HG02870 (cell line): ENCODE results near the gene KATNB1.
A peak's percentile ranks its signal among the peaks of the same experiment; 100 is the strongest.
"Not testable (repeated sequence)": the region's sequence is repeated elsewhere in the genome, so short reads cannot be mapped to it uniquely, and the experiment has no call there.

Experiments
- ATAC-seq: cut with Tn5 transposase; IDR thresholded peaks from one replicate; pipeline ENCODE4 v1.9.1; 2021; ENCODE audit warnings: mild to moderate bottlenecking, moderate library complexity; ENCODE audit not compliant: unreplicated experiment

KATNB1 gene

DNA sequence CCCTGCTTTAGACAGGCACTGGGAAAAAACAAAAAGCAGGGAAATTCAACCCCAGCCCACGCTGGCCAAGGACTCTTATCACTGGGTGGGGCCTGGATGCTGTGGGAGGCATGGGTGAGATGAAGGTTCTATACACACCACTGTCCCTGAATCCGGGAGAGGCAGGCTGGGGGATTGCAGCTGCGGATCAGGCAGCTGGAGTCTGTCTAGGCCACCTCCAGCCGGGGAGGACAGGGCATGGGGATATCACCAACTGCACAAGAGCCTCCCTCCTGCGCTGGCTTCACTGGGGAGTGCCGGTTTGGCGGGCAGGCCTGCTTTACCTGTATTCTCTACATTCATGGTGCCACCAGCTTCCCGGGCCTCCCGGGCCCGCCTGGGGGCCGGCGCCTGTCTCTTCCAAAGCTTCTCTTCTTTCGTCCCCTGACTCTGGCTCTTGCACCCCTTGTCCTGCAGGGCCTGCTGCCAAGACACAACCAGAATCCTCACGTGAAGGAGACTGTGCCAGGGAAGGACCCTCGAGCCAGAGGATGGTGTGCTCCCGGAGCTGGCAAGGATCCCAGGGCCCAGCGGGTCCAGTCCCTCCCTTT is 52.8 kb downstream of the KATNB1 start:
- no peak for ATAC-seq

DNA sequence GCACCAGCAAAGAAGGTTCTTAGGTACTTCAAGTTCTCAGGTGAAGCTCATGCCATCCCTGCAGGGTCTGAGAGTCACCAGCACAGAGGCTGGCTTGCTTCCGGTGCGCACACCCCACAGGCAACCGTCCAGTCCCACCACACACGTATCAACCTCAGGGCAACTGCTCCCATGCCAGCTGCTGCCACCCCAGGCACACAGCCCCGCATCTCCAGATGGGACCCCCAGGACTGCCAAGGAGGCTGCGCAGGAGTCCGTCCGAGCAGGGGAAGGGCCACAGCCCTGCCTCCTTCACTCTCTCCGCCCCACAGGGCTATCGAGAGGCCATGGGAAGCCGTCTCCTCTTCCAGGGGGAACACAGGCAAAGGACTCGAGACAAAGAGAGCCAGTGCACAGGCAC is 53.4 kb downstream of the KATNB1 start:
- ATAC-seq, result no peak

DNA sequence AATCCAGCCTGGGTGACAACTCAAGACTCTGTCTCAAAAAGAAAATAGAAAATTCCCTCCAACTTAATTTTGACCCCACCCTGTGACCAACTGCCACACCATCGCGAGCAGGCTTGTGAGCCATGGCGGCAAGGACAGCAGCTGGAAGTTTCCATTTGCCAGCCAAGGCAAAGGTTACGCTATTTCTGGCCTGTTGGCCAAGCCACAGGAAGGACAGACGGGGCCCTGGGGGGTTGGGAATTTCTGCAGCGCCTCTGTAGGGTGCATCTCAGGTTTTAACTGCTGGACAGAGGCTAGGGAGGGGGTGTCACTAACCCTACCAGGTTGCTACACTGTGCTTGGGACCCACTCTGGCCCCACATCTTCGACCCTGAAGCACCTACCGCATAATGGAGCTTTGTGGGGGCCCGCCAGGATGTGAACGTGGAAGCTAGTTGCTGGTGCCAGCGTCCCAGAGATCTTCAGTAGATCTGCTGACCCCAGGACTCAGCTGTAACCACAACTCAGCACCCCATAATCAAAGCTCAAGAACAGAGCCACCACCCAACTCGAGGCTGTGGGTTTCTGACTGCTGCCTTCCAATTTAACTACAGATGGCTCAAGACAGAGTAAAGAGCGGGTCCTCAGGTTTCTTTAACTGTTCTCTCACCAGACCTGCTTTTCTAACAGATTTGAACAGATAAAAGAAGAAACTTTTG is 55.8 kb downstream of the KATNB1 start:
- no peak for ATAC-seq

DNA sequence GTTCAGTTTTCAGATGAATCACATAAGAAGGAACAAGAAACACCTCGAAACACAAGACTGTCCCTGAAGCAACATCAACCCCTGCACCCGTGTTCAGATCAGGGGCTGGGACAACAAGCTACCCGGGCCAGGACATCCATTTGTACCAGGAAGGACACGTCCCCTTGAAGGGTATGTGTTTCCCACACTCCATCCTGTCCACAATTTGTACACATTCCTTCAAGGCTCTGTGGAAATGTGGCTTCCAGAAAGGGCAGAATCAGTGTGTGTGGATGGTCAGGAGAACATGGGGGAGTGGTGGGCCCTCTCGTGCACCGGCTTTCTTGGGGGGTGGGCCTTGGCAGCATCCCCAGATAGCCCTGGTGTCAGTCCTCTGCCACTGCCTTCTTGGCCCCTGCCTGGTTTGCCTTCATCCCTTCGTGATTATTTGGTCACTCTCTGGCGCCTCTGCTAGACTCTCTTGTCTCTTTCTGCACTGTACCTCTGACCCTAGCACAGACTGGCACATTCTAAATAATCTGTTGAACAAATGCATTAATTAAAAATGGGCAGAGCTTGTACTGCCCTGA is 56.4 kb downstream of the KATNB1 start:
- ATAC-seq, result no peak

DNA sequence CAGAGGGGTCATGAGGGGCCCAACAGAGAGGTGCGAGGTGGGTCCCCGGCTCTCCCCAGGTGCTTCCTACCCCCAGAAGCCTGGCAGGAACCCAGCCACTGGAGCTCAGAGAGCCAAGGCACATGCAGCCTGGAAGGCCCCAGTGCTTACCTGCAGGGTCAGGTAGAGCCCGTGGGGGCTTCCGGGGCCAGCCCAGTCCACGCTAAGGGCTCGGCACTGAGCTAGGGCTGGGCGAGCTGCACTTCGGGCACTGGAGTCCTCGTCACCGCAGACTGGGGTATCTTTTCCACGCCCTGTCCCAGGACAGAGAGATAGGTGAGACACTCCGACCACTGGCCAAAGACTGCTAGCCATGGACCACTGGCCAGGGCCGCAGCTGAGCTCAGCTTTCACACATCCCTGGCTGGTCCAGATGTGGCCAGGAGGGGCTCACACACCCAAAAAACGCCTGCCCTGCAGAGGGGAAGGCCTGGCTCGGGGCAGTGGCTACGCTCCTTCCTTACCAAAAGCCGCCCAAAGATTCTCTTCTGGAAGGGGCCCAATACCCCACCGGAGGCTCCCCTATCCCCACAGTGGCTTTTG is 59.4 kb downstream of the KATNB1 start:
- no peak for ATAC-seq

DNA sequence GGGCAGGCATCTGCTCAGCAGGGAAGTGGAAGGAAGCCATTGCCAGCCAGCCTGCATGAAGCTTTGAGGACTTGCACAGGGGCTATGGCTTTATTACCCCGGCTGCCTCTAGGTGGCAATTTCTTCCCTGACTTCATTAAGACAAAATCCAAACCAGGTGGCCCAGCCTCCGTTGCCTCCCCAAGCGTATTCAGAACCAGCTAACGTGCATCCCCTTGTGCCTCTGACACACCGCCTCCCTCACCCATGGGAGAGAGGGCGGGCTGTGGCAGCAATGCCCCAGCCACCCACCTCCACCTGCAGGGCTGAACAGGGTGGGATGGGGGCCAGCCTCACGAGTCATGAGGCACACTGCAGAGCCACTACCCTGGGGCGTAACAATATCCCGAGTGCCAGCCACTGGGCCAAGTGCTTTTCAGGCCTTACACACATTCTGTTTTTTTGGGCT is 59.9 kb downstream of the KATNB1 start:
- peak; percentile 65 for ATAC-seq

DNA sequence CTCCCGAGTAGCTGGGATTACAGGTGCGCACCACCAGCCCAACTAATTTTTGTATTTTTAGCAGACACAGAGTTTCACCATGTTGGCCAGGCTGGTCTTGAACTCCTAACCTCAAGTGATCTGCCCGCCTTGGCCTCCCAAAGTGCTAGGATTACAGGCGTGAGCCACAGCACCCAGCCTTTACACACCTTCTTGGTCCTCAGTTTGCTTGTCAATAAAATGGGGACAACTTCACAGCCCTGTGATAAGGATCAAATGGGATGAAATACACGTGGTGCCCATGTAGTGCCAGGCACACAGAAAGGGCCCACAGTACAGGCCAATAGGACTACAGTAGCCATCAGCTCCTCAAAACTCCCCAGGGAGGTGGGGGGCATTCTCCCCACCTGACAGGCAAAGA is 60.4 kb downstream of the KATNB1 start:
- not testable (repeated sequence) for ATAC-seq

DNA sequence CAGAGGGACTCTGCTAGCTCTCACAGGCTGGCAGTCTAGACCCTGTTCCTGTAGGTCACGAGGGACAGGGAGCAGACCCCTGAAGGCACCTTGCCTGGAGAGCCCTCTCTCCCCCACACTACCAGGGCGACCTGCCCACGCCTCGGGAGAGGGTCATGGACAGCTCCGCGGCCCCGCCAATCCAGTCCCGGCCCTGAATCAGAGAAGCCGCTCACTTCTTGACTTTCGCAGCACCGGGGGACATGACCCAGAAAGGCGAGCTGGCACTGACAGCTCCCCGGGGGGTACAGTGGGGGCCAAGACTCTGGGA is 61.6 kb downstream of the KATNB1 start:
- ATAC-seq, result no peak

DNA sequence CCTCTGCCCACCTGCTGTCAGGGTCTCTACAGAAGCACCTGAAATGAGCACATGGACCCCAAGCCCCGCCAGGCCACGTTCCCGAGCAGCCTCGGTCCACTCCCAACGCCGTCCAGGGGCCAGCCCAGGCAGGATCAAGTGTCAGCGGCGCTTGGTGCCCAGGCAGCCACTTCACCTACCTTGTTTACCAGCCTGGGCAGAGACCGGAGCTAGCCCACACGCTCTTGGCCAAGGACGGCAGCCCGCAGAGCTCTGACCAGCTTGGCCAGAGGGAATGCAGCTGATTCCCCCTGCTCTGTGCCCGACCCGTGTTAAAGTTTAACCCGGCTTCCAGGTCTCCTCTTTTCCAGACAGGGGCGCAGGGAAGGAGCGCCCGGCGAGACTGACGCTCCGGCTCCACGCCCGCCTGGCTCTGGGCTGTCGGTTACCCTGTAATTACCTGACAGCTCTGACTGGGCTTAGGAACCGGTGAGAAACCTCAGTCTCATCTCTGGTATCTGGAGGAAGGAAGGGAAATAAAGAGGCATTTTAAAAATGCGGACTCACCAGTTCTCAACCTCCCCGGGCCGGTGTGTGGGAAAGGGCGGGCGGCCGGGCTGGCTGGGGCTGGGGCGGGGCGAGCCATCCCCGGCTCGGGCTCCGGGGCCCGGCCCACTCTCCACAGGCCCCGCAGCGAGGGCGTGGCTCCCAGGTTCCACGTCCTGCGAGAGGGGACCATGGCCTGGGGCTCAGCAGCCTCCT is 62.1 kb downstream of the KATNB1 start:
- no peak for ATAC-seq

DNA sequence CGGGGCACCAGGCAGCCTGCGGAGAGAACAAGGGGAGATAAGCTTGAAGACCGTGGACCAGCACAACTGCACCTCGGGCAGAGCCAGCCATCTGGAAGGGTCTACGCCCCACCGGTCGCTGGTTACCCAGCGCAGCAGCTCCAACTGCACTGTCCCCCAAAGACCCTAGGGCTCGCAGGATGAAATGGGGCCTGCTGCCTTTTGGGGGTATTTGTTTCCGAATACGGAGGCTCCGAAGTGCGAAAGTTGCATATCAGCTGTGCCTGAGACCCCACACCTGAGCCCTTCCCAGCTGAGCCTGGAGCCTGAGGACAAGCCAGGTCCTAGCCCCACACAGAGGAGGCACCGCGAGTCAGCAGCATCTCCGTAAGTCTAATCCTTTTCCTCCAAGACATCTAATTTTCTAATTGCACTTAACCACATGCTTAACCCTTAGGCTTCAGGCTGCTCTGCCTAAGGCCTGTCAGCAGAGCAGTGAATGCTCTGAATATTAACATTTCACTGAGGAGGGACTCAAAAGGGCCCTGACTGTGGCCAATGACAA is 62.8 kb downstream of the KATNB1 start:
- ATAC-seq, result no peak

DNA sequence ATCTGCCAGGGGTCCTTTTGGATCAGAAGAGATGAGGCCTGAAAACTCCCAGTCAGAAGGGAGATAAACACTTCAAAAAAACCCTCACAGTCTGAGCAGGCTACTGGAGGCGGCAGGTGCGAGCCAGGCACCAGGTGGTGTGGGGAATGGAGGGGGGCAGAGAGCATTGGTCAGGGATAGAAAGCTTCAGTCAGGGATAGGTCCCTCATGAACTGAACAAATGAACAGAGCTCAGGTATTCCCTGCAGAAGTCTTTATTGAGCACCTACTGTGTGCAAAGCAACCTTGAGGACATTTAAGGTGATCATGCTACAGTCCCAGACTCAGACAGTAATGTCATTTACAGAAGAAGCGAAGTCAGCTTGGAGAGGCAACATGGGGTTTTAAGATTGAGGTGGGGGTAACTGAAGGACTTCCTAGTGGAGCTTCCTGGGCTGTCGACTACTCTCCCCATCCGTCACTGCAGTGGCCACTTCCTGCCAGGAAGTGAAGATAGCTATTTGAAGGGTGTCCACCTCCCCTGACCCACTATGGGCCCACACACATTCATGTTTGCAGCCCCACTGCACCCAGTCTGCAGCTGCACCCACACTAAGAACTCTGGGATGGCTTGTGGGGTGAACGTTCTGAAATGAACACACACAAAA is 63.5 kb downstream of the KATNB1 start:
- no peak for ATAC-seq

DNA sequence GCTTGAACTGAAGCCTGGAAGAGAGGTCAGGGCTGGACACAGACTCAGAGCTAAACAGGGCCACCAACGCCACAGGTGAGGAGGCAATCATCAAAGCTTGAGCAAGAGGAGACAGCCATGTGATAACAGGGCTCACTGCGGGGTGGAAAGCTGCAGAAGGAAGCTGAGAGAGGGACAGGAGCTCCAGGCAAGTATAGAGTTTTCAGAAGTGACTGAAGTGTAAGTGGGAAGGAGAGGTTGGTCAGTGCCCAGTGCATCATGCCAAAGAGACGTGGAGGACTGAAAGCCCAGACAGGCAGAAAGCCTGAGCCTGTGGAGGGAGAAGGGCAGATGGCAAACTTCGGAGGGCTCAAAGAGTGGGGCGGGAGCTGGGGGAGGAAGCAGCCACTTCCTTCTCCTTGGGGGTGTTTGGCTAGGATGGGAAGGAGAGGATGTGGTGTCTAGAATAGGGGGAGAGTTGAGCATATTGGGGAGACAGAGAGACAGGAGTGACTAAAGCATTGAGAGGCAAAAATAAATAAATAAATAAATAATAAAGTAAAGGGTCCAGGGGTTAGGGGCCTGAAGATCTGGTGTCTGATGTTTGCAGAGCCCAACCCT is 64.1 kb downstream of the KATNB1 start:
- ATAC-seq, result no peak

DNA sequence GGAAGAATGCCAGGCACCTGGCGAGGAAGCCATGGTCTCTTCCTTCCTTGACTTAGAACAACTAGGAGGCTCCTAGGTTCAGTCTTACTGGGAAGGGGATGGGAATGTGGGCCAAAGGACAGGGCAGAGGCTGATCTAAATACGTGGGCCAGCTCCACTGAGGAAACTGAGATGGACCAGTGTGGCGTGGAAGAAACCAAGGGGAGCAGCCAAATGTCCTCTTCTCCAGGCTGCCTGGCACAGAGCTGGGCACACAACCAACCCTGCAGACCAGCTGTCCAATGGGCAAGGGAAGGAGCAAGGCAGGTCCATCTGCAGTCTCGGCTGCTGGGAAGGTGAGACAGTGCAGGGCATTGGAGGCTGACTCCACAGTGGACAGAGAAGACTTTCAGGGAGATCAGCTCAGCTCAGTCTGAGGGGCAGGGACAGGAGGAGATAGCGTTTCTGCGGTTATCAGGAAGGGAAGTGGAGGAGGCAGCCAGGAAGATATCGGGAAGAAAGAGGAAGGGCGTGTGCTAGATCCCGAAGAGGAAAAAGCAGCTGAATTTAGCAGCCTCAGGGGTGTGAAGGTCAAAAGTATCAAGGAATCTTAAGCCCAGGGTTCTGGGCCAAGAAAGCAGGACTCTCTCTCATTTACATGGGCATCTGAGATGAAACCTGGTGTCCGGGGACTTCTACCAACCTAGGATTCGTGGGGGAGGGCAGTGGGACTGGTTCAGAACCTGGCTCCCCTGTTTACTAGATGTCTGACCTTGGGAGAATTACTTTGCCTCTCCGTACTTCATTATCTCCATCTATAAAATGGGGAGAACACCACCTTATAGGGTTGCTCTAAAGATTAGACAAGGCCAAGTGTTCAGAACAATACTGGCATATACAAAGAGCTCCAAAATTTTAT is 64.9 kb downstream of the KATNB1 start:
- ATAC-seq, result no peak

DNA sequence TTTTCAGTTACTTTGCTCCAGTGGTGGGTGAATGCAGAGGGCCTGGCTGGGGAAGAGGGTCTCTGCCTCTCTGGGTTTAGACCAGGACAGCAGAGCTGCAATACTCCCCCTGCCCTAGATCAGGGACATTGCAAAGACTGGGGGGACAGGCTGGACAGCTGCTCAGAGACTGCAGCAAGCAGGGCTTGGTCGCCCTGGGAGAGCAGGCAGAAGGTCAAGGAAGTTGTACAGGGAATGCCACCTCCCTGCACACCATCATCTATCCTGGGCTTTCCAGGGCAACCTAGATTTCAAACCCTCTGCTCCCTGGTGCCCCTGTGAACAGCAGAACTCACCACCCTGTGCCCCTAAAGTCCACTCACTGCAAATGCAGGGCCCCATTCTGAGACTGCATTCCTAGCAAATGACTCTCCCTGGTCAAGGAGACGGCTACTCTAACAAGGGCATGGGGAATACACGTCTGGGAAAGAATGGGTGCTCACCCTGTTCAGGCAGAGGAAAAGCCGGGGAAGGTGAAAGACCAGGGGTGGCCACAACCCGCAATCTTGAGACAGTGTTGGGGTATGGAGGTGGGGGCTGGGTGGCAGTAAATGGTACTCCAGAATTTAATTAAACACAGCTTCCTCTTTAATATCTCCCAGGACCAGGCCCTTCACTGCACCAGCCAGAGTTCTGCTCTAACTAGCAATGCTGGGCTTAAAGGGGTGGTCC is 65.7 kb downstream of the KATNB1 start:
- ATAC-seq, result no peak

DNA sequence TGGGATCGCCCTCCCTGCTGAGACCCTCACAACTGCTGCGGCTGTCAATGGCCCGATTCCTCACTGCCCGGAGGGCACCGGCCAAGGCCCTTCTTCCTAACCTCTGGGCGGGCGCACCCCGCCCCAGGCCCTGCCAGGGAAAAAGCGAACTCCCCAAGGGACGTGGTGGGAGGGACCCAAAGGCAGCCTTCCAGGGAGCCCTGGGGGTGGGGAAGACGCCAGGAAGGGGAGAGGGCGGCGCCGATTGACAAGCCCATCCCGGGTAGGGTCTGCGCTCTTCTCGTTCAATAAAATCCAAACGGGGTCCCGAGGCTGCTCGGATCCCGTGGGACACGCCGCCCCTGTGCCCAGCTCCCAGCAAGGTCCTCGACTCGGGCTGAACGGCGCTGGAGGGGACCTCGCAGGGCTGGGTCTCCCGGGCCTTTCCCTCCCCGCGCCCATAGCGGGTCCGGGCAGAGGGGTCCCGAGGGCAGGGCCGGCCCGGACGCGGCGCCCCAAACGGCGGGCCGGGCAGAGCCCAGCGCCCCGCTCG is 66.3 kb downstream of the KATNB1 start:
- no peak for ATAC-seq

DNA sequence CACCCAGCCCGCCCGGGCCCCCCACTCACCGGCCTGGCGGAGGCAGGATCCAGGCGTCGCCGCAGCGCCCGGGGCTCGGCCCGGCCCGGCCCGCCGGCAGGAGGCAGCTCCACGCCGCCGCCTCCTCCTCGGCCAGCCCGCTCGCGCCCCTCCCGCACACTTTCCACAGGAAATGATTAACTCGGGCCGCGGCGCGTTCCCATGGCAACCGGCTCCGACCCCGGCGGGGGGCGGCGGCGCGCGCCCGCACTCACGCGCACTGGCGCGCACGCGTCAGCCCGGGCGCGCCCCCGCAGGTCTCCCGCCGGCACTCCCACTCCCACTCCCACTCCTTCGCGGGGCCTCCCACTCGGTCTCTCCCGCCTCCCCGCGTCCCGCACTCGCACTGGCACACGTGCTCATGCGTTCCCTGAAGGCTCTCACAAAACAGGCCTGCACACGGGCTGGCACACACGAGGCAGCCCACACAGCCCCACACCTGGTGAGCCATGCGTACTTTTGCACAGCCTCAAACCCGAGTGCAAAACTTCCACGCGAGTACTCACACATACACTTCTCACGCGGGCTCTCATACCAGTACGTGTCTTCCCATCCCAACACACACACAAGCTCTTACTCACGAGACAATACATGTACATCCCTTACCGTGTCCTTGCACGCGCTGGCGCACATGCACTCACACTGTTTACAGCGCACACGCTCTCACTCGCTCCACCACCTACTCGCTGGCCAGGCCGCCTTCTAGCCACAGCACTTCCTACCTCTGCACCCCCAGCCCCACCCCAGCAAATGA is 67.0 kb downstream of the KATNB1 start, which contains the start of gene KIFC3:
KIFC3 (minus strand) TSS at position 151 of the 793 bp plus-strand sequence. CDS start 4,248 bp downstream, outside the sequence.
- no peak for ATAC-seq

DNA sequence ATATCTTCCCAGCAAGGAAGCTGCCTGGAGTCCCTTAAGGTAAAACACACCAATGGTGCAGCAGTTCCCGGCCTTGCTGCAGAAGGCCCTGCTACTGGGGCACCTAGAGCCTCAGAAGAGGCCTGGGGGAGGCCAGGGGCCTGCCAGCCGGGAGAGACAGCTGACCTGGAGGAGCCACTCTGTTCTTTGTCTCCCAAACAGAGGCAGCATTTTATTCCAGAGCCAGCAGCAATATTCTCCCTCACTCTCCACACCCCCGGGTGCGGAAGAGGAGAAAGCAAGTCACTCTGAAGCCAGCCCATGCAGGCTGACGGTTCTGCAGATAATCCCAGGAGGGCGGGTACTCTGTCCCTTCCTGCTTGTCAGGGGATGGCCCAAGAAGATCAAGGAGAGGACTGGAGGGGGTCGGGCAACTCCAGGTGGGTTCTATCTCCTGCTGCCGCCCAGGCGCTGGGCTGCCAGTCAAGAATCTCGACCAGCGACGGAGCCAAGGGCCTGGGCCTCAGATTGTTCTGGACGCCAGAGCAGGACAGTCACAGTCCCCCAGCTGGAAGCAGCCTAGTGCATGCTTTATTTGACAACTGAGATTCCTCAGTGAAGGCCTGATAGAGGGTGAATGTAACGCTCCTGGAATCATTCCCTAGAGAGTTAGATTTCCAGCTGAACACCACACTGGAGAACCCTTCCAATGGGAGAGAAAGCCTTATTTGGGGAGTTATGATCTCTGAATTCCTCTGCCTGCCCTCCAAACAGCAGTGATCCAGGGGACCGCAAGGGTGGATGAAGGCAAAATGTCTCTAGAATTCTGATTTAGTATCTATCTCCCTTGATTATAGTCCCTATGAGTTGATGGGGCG is 67.8 kb downstream of the KATNB1 start:
- ATAC-seq, result no peak
